K562 (cell line): Measurements from ENCODE around the gene ADNP. TPM values are rescaled to one million over a fixed set of nuclear protein-coding genes. Genes with fewer than 3 reads are reported as not detected.
A peak's percentile ranks its signal among the peaks of the same experiment; 100 is the strongest.

Experiments
- ARID1B ChIP-seq: fragments of 450-650 bp; IDR thresholded peaks from 2 replicates; pipeline ENCODE4 v1.6.1; 2016; ENCODE audit warnings: antibody characterized with exemption, mild to moderate bottlenecking, inconsistent platforms
- IFI16 ChIP-seq: fragments of 250-450 bp; sonication (Bioruptor Pico); IDR thresholded peaks from 2 replicates; pipeline ENCODE4 v2.1.2; 2022; ENCODE audit warnings: mild to moderate bottlenecking, inconsistent platforms
- ZNF318 ChIP-seq, 2 experiments: fragments of 450-650 bp; IDR thresholded peaks; 2 replicates each; pipeline ENCODE4 v1.6.1; 2016; ENCODE audit warnings: mild to moderate bottlenecking in 2 of 2, borderline replicate concordance in 1 of 2, low read depth in 1 of 2, moderate library complexity in 1 of 2
- polyA plus RNA-seq, 8 experiments: library from polyadenylated mRNA; depleted of rRNA in 4 of 8; stranded (reverse) in 5 of 8; unstranded in 3 of 8; fragments of >200 nt; fragmentation: Nextera tagmentation in 2 of 8; fragmentation: Illumina TruSeq in 1 of 8; extraction: Ambion mirVana in 2 of 8; extraction: Trizol in 1 of 8; gene quantifications; 2 replicates each; pipeline versions ENCODE4 v1.2.1 to v1.2.3, GENCODE V29; 2011 to 2014; ENCODE audit warnings: inconsistent platforms in 1 of 8, missing spikeins in 1 of 8
- total RNA-seq, 7 experiments: library from RNA; depleted of rRNA in 6 of 7; stranded (reverse); fragments of >200 nt in 6 of 7; fragmentation: Illumina TruSeq in 2 of 7; extraction: Trizol in 2 of 7; gene quantifications; 2 replicates each; pipeline versions ENCODE4 v1.2.1 to v1.2.3, GENCODE V29; 2011 to 2021; ENCODE audit warnings: low replicate concordance in 1 of 7

The ADNP gene
- total and polyA plus RNA-seq, 9 of the 15 experiments (the other 6 are each of a cell fraction or from before 2014, with no cell fraction given): 17.8 to 59.9 (median 25.3) TPM

- TF ChIP-seq ZNF318 (IDR thresholded peaks at IDR 0.05; ENCODE audit: borderline replicate concordance in 1 of 2, low read depth in 1 of 2) (no peak), ARID1B (peak; percentile 53), IFI16 (no peak)
These were observed 17.4 kb downstream of the ADNP start (continued) for GRCh38 chr20:50913690-50914375.
